GM21786 (cell line): ENCODE results near the gene ATP4B.

Experiments
- ATAC-seq: cut with Tn5 transposase; IDR thresholded peaks from one replicate; pipeline ENCODE4 v1.9.1; 2021; ENCODE audit not compliant: unreplicated experiment

ATP4B gene

GRCh38 chr13:113657851-113658741 is at the start of gene ATP4B:
Gene ATP4B (minus strand): TSS chr13:113658198. CDS start chr13:113658144, 54 bp downstream.
- ATAC-seq = no peak

GRCh38 chr13:113672002-113672651 is 14.1 kb upstream of the ATP4B start:
- ATAC-seq = no peak

- ATAC-seq = no peak
Observed at GRCh38 chr13:113671066-113672001, 13.3 kb upstream of the ATP4B start.

- no peak for ATAC-seq
Observed at GRCh38 chr13:113670541-113670940, 12.5 kb upstream of the ATP4B start.

GRCh38 chr13:113669755-113670341 is 11.8 kb upstream of the ATP4B start:
- ATAC-seq = no peak

- ATAC-seq = no peak
Observed at GRCh38 chr13:113669231-113669754, 11.3 kb upstream of the ATP4B start.

- no peak for ATAC-seq
Observed at GRCh38 chr13:113668491-113668971, 10.5 kb upstream of the ATP4B start.

GRCh38 chr13:113667771-113668490 is 9.9 kb upstream of the ATP4B start:
- no peak for ATAC-seq

- no peak for ATAC-seq
Observed at GRCh38 chr13:113666951-113667701, 9.1 kb upstream of the ATP4B start, which contains the start of gene GRK1. Gene GRK1 (plus strand): TSS chr13:113667219. CDS start chr13:113667387, 168 bp downstream.

GRCh38 chr13:113666329-113666670 is 8.3 kb upstream of the ATP4B start:
- ATAC-seq = no peak

- ATAC-seq = no peak
Observed at GRCh38 chr13:113665597-113666328, 7.8 kb upstream of the ATP4B start.

GRCh38 chr13:113664751-113665596 is 7.0 kb upstream of the ATP4B start:
- ATAC-seq = no peak

- no peak for ATAC-seq
Observed at GRCh38 chr13:113663934-113664333, 5.9 kb upstream of the ATP4B start.

GRCh38 chr13:113661509-113661908 is 3.5 kb upstream of the ATP4B start:
- no peak for ATAC-seq

- ATAC-seq = no peak
Observed at GRCh38 chr13:113660066-113660465, 2.1 kb upstream of the ATP4B start.

GRCh38 chr13:113659337-113659736 is 1.3 kb upstream of the ATP4B start:
- ATAC-seq = no peak

- no peak for ATAC-seq
Observed at GRCh38 chr13:113658836-113659235, 838 bp upstream of the ATP4B start.
